Pancreas (tissue), 10 donors: ENCODE measurements around the gene TMEM184A. TPM values are rescaled to one million over a fixed set of nuclear protein-coding genes. Genes with fewer than 3 reads are reported as not detected.
"Not testable (repeated sequence)": the region's sequence is repeated elsewhere in the genome, so short reads cannot be mapped to it uniquely, and the experiment has no call there.

Source experiments
- ATAC-seq, 4 donors: fragments of 200-7000 bp; cut with Tn5 transposase; one replicate each; pipeline versions ENCODE4 v1.8.0 to v1.9.1; 2020; ENCODE audit warnings: mild to moderate bottlenecking in 4 of 4, moderate library complexity in 4 of 4
- DNase-seq, 6 donors: peaks; one replicate each; pipeline ENCODE4 v3.0.0-alpha.2; 2020
- FAIRE-seq: peaks from 2 replicates; lab custom pipeline; 2012; peaks lifted over from hg19 to GRCh38; lab: Jason Lieb, UNC
- H3K27ac ChIP-seq, 4 donors: fragments of 200-600 bp; sonication (generic); 1 replicate in 3 of 4; 2 replicates in 1 of 4; pipeline versions ENCODE4 v1.5.0 to v1.8.0; 2020
- H3K27me3 ChIP-seq, 4 donors: fragments of 200-600 bp; one replicate each; pipeline ENCODE4 v1.8.0; 2021
- H3K36me3 ChIP-seq, 3 donors: fragments of 200-600 bp; sonication (generic) in 1 of 3; one replicate each; pipeline versions ENCODE4 v1.5.0 to v1.8.0; 2020 to 2021
- H3K4me1 ChIP-seq, 3 donors: fragments of 200-600 bp; one replicate each; pipeline ENCODE4 v1.8.0; 2021
- H3K4me3 ChIP-seq, 4 donors: fragments of 200-600 bp; sonication (generic) in 2 of 4; one replicate each; pipeline versions ENCODE4 v1.5.0 to v1.8.0; 2020 to 2021
- H3K9me3 ChIP-seq, 4 donors: fragments of 200-600 bp; one replicate each; pipeline ENCODE4 v1.8.0; 2021
- WGBS, 2 donors: extraction: QIAGEN DNeasy Blood & Tissue Kit; methylation state at CpG; one replicate each; pipeline ENCODE4 v1.1.7; 2013; 5-methylcytosine and 5-hydroxymethylcytosine counted together
- intact Hi-C, 3 donors: fragments of 100-400 bp; cut with DNase I; formaldehyde crosslinking; loops; one replicate each; pipeline versions ENCODE4 v1.11.1 to v1.14.2; 2022
- polyA plus RNA-seq, 2 donors: library from polyadenylated mRNA; stranded (reverse); fragments of 200-250 nt; gene quantifications; one replicate each; pipeline ENCODE4 v1.2.3, GENCODE V29; 2013
- total RNA-seq, 6 donors: library from RNA; stranded (reverse); fragmentation: NEBNext Ultra II Directional in 4 of 6; extraction: Animal tissue kit (Norgen Biotek cat#: 25700) in 4 of 6; gene quantifications; one replicate each; pipeline versions ENCODE4 v1.2.1 to v1.2.4, GENCODE V29; 2021 to 2023
- TF ChIP-seq, protein P1 (sequence below), 4 donors: fragments of 200-600 bp; sonication (generic) in 3 of 4; IDR thresholded peaks; one replicate each; pipeline versions ENCODE4 v1.5.0 to v1.8.0; 2021; ENCODE audit warnings: antibody characterized with exemption in 4 of 4
- donor health status: healthy with polysubstance abuse.
- donor health status: DM: no; HTN: no; CAD: no; lungs with moderate emphysema.
- donor health status: DM: no; HTN: no; CAD: no.
- donor health status: control.
- donor health status: control.
- donor health status: Bipolar disorder and iron deficiency.
- donor health status: DM: yes; HTN: yes; CAD: no.
- donor health status: DM: no; HTN: no; CAD: no.
- donor health status: DM: no; HTN: no; CAD: no.
- donor health status: DM: yes; HTN: yes; CAD: no.

Gene TMEM184A
- total and polyA plus RNA-seq, 8 donors = 15.2 to 58.9 (median 25.4) TPM

DNA sequence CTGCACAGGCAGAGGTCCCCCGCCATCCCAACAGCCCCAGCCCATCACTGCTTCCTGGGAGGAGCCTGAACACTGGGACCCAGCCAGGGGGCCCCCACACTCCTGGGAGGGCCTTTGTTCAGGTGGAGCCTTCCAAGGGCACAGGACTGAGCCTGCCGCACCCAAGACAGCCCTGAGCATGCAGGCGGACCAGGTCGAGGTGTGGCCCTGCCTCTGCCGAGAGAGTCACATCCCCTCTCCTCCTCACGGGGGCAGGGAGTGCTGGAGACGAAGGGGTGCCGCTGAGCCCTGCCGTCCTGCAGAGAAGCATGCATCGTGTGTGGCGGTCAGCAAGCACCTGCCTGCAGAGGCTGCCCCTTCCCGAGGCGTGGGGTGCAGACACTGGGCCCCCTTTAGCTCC is 32.8 kb downstream of the TMEM184A start:
- no peaks in the 10 kb centered on the region for H3K27me3 ChIP-seq
- TF ChIP-seq, protein P1, sequence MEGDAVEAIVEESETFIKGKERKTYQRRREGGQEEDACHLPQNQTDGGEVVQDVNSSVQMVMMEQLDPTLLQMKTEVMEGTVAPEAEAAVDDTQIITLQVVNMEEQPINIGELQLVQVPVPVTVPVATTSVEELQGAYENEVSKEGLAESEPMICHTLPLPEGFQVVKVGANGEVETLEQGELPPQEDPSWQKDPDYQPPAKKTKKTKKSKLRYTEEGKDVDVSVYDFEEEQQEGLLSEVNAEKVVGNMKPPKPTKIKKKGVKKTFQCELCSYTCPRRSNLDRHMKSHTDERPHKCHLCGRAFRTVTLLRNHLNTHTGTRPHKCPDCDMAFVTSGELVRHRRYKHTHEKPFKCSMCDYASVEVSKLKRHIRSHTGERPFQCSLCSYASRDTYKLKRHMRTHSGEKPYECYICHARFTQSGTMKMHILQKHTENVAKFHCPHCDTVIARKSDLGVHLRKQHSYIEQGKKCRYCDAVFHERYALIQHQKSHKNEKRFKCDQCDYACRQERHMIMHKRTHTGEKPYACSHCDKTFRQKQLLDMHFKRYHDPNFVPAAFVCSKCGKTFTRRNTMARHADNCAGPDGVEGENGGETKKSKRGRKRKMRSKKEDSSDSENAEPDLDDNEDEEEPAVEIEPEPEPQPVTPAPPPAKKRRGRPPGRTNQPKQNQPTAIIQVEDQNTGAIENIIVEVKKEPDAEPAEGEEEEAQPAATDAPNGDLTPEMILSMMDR (IDR thresholded peaks at IDR 0.05) = no peak
- H3K27ac ChIP-seq = no peak overlapping the region
- H3K36me3 ChIP-seq = no peaks in the 10 kb centered on the region
- ATAC-seq = no peak
- intact Hi-C loops = no loop called here
- DNase-seq = peak in 1 of 6 donors; percentile 55
- H3K4me3 ChIP-seq = no peak overlapping the region
- no peaks in the 10 kb centered on the region for H3K4me1 ChIP-seq
- no peaks in the 10 kb centered on the region for H3K9me3 ChIP-seq
- WGBS, 2 donors = 46 to 51% methylated on average over 13 of the region's 13 CpGs
- no peak for FAIRE-seq

GRCh38 chr7:1521456-1521855 is 34.5 kb downstream of the TMEM184A start:
- FAIRE-seq (no peak), DNase-seq (no peak), ATAC-seq (no peak)
- TF ChIP-seq, protein P1 (IDR thresholded peaks at IDR 0.05) = no peak
- Histone ChIP-seq H3K4me3 (no peak overlapping the region), H3K27me3 (no peaks in the 10 kb centered on the region), H3K36me3 (no peaks in the 10 kb centered on the region), H3K9me3 (no peaks in the 10 kb centered on the region), H3K27ac (no peak overlapping the region), H3K4me1 (no peaks in the 10 kb centered on the region)
- intact Hi-C loops = no loop called here
- WGBS, 2 donors = 82 to 83% methylated on average over 11 of the region's 11 CpGs

GRCh38 chr7:1520539-1521234 is 35.3 kb downstream of the TMEM184A start:
- DNase-seq = no peak
- no peak for FAIRE-seq
- H3K27me3 ChIP-seq = no peaks in the 10 kb centered on the region
- peak in 1 of 4 donors; percentile 39 for ATAC-seq
- H3K27ac ChIP-seq = no peak overlapping the region
- no peaks in the 10 kb centered on the region for H3K36me3 ChIP-seq
- H3K9me3 ChIP-seq = no peaks in the 10 kb centered on the region
- WGBS, 2 donors = 81 to 83% methylated on average over 27 of the region's 27 CpGs
- no peaks in the 10 kb centered on the region for H3K4me1 ChIP-seq
- TF ChIP-seq, protein P1 (IDR thresholded peaks at IDR 0.05) = no peak
- no peak overlapping the region for H3K4me3 ChIP-seq
- intact Hi-C loops = no loop called here

DNA sequence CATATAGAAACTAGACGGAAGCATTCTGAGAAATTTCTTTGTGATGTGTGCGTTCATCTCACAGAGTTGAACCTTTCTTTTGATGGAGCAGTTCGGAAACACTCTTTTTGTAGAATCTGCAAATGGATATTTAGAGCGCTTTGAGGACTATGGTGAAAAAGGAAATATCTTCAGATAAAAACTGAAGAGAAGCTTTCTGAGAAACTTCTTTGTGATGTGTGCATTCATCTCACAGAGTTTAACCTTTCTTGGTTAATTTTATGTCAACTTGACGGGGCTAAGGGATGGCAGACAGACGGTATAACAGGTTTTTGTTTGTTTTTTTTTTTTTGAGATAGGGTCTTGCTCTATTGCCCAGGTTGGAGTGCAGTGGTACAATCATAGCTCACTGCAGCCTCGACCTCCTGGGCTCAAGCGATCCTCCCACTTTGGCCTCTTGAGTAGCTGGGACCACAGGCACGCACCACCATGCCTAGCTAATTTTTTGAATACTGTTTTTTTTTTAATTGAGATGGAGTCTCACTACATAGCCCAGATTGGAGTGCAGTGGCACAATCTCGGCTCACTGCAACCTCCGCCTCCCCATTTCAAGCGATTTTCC is 36.6 kb downstream of the TMEM184A start:
- H3K27ac ChIP-seq, intact Hi-C loops, H3K36me3 ChIP-seq, H3K4me1 ChIP-seq, H3K4me3 ChIP-seq, H3K9me3 ChIP-seq, FAIRE-seq, H3K27me3 ChIP-seq, ATAC-seq, DNase-seq: not testable (repeated sequence)
- 91 to 94% methylated on average over 12 of the region's 12 CpGs for WGBS, 2 donors

- peak in 3 of 4 donors; percentile 29 to 73 (median 44) for ATAC-seq
- 49 to 52% methylated on average over 18 of the region's 18 CpGs for WGBS, 2 donors
- DNase-seq = no peak
These were observed 39.3 kb downstream of the TMEM184A start for GRCh38 chr7:1516586-1517251.

GRCh38 chr7:1515509-1515967 is 40.5 kb downstream of the TMEM184A start:
- DNase-seq, H3K4me3 ChIP-seq, intact Hi-C loops, H3K9me3 ChIP-seq, H3K27ac ChIP-seq, ATAC-seq, FAIRE-seq, H3K36me3 ChIP-seq, H3K4me1 ChIP-seq, H3K27me3 ChIP-seq: not testable (repeated sequence)
- 81 to 84% methylated on average over 17 of the region's 17 CpGs for WGBS, 2 donors

More at GRCh38 chr7:1516586-1517251, 39.3 kb downstream of the TMEM184A start:
- no peak for FAIRE-seq
- no peaks in the 10 kb centered on the region for H3K36me3 ChIP-seq
- H3K27ac ChIP-seq = no peak overlapping the region
- H3K27me3 ChIP-seq = no peaks in the 10 kb centered on the region
- intact Hi-C loops = no loop called here
- no peaks in the 10 kb centered on the region for H3K9me3 ChIP-seq
- no peak overlapping the region for H3K4me3 ChIP-seq
- H3K4me1 ChIP-seq = no peaks in the 10 kb centered on the region
- TF ChIP-seq, protein P1 (IDR thresholded peaks at IDR 0.05) = no peak
